HEK293 (cell line): Measurements from ENCODE around the gene GRM4.

Source experiments
- CTCF ChIA-PET: fragments of 350-600 bp; formaldehyde crosslinking; extraction: SDS; loops from one replicate; lab custom pipeline; 2021; ENCODE audit warnings: antibody characterized with exemption; lab: Yijun Ruan, JAX
- POLR2A ChIA-PET: fragments of 300-600 bp; formaldehyde crosslinking; extraction: SDS; loops from one replicate; lab custom pipeline; 2020; ENCODE audit warnings: antibody characterized with exemption, inconsistent platforms; lab: Yijun Ruan, JAX
- H3K27ac ChIP-seq: fragments of 200-500 bp; sonication (Bioruptor generic); 2 replicates; pipeline ENCODE4 v1.5.1; 2014; ENCODE audit warnings: low read depth, low read length, control low read depth, inconsistent platforms; ENCODE audit errors: extremely low read depth
- H3K36me3 ChIP-seq, 2 experiments: fragments of 200-500 bp in 1 of 2; sonication (Bioruptor generic) in 1 of 2; 1 replicate in 1 of 2; 2 replicates in 1 of 2; pipeline ENCODE4 v1.5.1; 2014 to 2017; ENCODE audit warnings: inconsistent platforms in 2 of 2, low read length in 2 of 2; ENCODE audit not compliant: control insufficient read depth in 2 of 2, insufficient read depth in 1 of 2
- H3K4me1 ChIP-seq: fragments of 200-500 bp; sonication (Bioruptor generic); 2 replicates; pipeline ENCODE4 v1.5.1; 2014; ENCODE audit warnings: mild to moderate bottlenecking, low read length, inconsistent platforms; ENCODE audit not compliant: control insufficient read depth, insufficient read depth
- H3K4me3 ChIP-seq: 2 replicates; pipeline ENCODE4 v1.5.1; 2011; ENCODE audit warnings: low read depth, mild to moderate bottlenecking, control low read depth, low read length, moderate library complexity
- H3K9me3 ChIP-seq: fragments of 200-500 bp; sonication (Bioruptor generic); 2 replicates; pipeline ENCODE4 v1.5.1; 2014; ENCODE audit warnings: low read depth, low read length, inconsistent platforms; ENCODE audit not compliant: control insufficient read depth, insufficient read depth
- KLF7 ChIP-seq: fragments of 450-650 bp; formaldehyde crosslinking; IDR thresholded peaks from 2 replicates; pipeline ENCODE4 v1.5.1; 2016; ENCODE audit warnings: missing biosample characterization, missing genetic modification characterization, borderline replicate concordance
- SCRT2 ChIP-seq: fragments of 450-650 bp; formaldehyde crosslinking; IDR thresholded peaks from 2 replicates; pipeline ENCODE4 v1.5.1; 2016; ENCODE audit warnings: missing biosample characterization, missing genetic modification characterization
- SETDB1 ChIP-seq: IDR thresholded peaks from one replicate; pipeline ENCODE4 v1.6.1; 2017; ENCODE audit warnings: mild to moderate bottlenecking, low read length, moderate library complexity, mixed read lengths; ENCODE audit not compliant: insufficient read length
- TCF7L2 ChIP-seq: IDR thresholded peaks from 2 replicates; pipeline ENCODE4 v1.6.1; 2011; ENCODE audit warnings: low read depth, mild to moderate bottlenecking, inconsistent platforms, low read length, moderate library complexity, borderline replicate concordance
- ZFHX2 ChIP-seq: fragments of 450-650 bp; formaldehyde crosslinking; conservative IDR thresholded peaks from 2 replicates; pipeline ENCODE4 v1.5.1; 2016; ENCODE audit warnings: missing biosample characterization, missing genetic modification characterization
- ZNF202 ChIP-seq: fragments of 450-650 bp; formaldehyde crosslinking; IDR thresholded peaks from 2 replicates; pipeline ENCODE4 v1.5.1; 2016; ENCODE audit warnings: missing biosample characterization, missing genetic modification characterization, borderline replicate concordance
- ZNF548 ChIP-seq: fragments of 450-650 bp; formaldehyde crosslinking; IDR thresholded peaks from 2 replicates; pipeline ENCODE4 v1.5.1; 2016; ENCODE audit warnings: missing biosample characterization, missing genetic modification characterization
- ZNF560 ChIP-seq: fragments of 450-650 bp; formaldehyde crosslinking; IDR thresholded peaks from 2 replicates; pipeline ENCODE4 v1.5.1; 2017; ENCODE audit warnings: missing biosample characterization, missing genetic modification characterization, borderline replicate concordance
- ZNF654 ChIP-seq: fragments of 450-650 bp; formaldehyde crosslinking; IDR thresholded peaks from 2 replicates; pipeline ENCODE4 v1.5.1; 2016; ENCODE audit warnings: low read depth, missing biosample characterization, missing genetic modification characterization
- ZNF843 ChIP-seq: fragments of 450-650 bp; formaldehyde crosslinking; IDR thresholded peaks from 2 replicates; pipeline ENCODE4 v1.5.1; 2016; ENCODE audit warnings: missing biosample characterization, missing genetic modification characterization
- ZSCAN16 ChIP-seq: fragments of 450-650 bp; formaldehyde crosslinking; IDR thresholded peaks from 2 replicates; pipeline ENCODE4 v1.5.1; 2016; ENCODE audit warnings: missing biosample characterization, missing genetic modification characterization
- TF ChIP-seq, protein P1 (sequence below): fragments of 450-650 bp; formaldehyde crosslinking; IDR thresholded peaks from 2 replicates; pipeline ENCODE4 v1.5.1; 2016; ENCODE audit warnings: missing biosample characterization, missing genetic modification characterization
- TF ChIP-seq, protein P2 (sequence below): fragments of 450-650 bp; formaldehyde crosslinking; IDR thresholded peaks from 2 replicates; pipeline ENCODE4 v1.5.1; 2017; ENCODE audit warnings: missing biosample characterization, missing genetic modification characterization

The GRM4 gene

DNA sequence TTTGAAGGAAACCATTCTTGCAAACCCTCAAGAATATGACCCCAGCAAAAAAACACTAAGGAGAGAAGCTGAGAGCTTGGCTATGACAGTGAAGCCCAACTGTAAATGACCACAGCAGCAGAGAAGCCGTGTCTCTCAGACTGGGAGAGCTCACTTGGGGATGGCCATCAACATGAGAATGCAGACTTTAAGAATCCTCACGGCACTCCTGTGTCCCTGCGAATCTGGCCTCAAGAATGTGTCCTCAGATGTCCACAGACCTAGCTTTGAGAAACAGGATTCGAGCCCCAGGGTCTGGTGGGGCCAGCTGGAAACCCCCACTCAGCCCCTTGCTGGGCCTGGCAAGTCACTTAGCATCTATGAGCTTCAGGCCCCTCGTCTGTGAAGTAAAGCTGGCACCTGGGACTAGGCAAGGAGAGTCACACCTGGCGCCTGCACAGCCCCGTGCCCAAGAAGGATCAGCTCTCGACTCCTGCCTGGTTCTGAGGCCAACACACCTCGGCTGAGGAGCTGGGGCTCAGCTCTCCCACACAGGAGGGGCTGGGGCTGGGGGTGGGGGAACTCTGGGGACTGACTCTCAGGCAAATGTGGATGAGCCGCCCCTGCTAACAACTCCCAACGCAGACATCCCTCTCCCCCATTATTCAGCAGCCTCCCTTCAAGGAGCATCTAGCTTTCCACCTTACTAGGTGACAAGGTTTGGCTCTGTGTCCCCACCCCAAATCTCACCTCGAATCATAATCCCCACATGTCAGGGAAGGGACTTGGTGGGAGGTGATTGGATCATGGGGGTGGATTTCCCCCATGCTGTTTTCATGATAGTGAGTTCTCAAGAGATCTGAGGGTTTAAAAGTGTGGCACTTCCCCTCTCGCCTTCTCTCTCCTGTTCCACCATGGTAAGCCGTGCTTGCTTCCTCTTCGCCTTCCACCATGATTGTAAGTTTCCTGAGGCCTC, 97.7 kb downstream of the GRM4 start:
- TF ChIP-seq, protein P1, sequence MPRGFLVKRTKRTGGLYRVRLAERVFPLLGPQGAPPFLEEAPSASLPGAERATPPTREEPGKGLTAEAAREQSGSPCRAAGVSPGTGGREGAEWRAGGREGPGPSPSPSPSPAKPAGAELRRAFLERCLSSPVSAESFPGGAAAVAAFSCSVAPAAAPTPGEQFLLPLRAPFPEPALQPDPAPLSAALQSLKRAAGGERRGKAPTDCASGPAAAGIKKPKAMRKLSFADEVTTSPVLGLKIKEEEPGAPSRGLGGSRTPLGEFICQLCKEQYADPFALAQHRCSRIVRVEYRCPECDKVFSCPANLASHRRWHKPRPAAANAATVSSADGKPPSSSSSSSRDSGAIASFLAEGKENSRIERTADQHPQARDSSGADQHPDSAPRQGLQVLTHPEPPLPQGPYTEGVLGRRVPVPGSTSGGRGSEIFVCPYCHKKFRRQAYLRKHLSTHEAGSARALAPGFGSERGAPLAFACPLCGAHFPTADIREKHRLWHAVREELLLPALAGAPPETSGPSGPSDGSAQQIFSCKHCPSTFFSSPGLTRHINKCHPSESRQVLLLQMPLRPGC (tag by site-specific recombination) = no peak
- TF ChIP-seq ZFHX2 = 0 out of 2 replicates have a peak, but pooled peaks have one; percentile 14
- TF ChIP-seq, protein P2, sequence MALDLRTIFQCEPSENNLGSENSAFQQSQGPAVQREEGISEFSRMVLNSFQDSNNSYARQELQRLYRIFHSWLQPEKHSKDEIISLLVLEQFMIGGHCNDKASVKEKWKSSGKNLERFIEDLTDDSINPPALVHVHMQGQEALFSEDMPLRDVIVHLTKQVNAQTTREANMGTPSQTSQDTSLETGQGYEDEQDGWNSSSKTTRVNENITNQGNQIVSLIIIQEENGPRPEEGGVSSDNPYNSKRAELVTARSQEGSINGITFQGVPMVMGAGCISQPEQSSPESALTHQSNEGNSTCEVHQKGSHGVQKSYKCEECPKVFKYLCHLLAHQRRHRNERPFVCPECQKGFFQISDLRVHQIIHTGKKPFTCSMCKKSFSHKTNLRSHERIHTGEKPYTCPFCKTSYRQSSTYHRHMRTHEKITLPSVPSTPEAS (tag by site-specific recombination) = no peak
- ChIA-PET CTCF (interaction anchor here (0.5 to 1.3 kb wide), 4 partner anchors 11 to 106 kb away, joined by 3 to 5 read pairs (median 4); no protein-coding TSS in a partner anchor), POLR2A (no interaction called here)
- Histone ChIP-seq H3K4me1 (no peaks in the 10 kb centered on the region), H3K9me3 (no peaks in the 10 kb centered on the region), H3K36me3 (no peaks in the 10 kb centered on the region), H3K4me3 (no peak overlapping the region), H3K27ac (no peak overlapping the region)

DNA sequence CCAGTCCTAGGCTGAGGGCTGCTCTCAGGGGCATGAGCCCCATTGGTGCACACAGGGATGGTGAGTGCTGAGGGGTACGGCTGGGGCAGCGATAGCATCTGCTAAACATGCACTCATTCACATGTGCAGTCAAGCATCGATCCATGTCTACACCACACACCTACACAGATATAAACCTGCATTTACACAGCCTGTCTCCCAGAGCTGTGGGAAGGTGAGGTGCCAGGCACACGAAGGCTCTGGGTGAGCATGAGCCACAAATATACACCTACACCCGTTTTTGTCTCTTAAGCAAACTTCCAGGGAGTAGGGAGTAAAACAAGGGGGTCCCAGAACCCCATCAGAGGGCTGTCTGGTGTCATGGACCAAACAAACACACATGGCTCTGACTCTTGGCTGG, 99.3 kb downstream of the GRM4 start:
- no peak for TF ChIP-seq SETDB1
- no peak for TF ChIP-seq ZNF548 (tag by site-specific recombination)
- no peak for TF ChIP-seq ZNF843 (tag by site-specific recombination)
- TF ChIP-seq ZNF202 (tag by site-specific recombination) = no peak
- no peak for TF ChIP-seq KLF7 (tag by site-specific recombination)
- no peak for TF ChIP-seq ZNF654 (tag by site-specific recombination)
- no peak for TF ChIP-seq TCF7L2
- TF ChIP-seq ZSCAN16 (tag by site-specific recombination) = no peak
- no peaks in the 10 kb centered on the region for H3K9me3 ChIP-seq
- ChIA-PET CTCF (interaction anchor here (0.6 to 2.0 kb wide), 2 partner anchors 9 to 12 kb away, joined by 3 to 18 read pairs; no protein-coding TSS in a partner anchor), POLR2A (no interaction called here)
- H3K4me1 ChIP-seq = no peaks in the 10 kb centered on the region
- no peak overlapping the region for H3K27ac ChIP-seq
- no peak overlapping the region for H3K4me3 ChIP-seq
- H3K36me3 ChIP-seq = no peaks in the 10 kb centered on the region

DNA sequence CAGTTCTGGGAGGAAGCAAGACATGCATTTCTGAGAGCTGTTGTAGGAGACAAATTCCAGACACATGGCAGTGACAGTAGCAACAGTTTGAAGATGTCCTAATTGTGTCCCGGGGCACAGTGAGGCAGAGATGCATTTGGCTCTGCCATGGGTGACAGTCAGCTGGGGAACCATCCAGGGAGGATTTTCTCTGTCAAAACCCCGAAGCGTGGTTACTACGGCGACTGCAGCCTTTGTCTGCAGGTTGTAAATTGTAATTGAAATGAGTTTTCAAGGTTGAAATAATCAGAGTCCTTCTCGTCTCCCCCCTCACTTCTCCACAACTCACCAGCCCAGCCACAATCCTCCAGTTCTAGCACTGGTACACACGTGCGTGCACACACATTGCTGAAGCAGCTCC, 100.1 kb downstream of the GRM4 start:
- Histone ChIP-seq H3K36me3 (no peaks in the 10 kb centered on the region), H3K9me3 (no peaks in the 10 kb centered on the region), H3K27ac (no peak overlapping the region), H3K4me3 (no peak overlapping the region), H3K4me1 (no peaks in the 10 kb centered on the region)
- POLR2A ChIA-PET = no interaction called here
- TF ChIP-seq SCRT2 (tag by site-specific recombination) = 0 out of 2 replicates have a peak, but pooled peaks have one; percentile 11
- TF ChIP-seq ZNF560 (tag by site-specific recombination) = no peak
- CTCF ChIA-PET = interaction anchor here (0.6 to 2.0 kb wide), 4 partner anchors 9 to 110 kb away, joined by 3 to 18 read pairs (median 3); no protein-coding TSS in a partner anchor
